PFSK-1 (cell line): Measurements from ENCODE around the gene SLC4A4.

ENCODE experiments used
- FOXP2 ChIP-seq: optimal IDR thresholded peaks from 2 replicates; pipeline ENCODE3; 2011; ENCODE audit warnings: borderline replicate concordance, control low read depth, inconsistent platforms; ENCODE audit not compliant: insufficient read depth; ENCODE audit errors: extremely low read length, extremely low read depth
- POLR2AphosphoS5 ChIP-seq: IDR thresholded peaks from 2 replicates; pipeline ENCODE4 v1.6.1; 2012; ENCODE audit warnings: low read depth, mild to moderate bottlenecking, control low read depth, low read length, moderate library complexity
- SIN3A ChIP-seq: IDR thresholded peaks from 2 replicates; pipeline ENCODE4 v1.6.1; 2012; ENCODE audit warnings: mild to moderate bottlenecking, low read length, moderate library complexity, borderline replicate concordance; ENCODE audit not compliant: insufficient read depth
- TAF1 ChIP-seq: IDR thresholded peaks from 2 replicates; pipeline ENCODE4 v1.6.1; 2012; ENCODE audit warnings: low read length, control low read depth, borderline replicate concordance; ENCODE audit not compliant: insufficient read depth
- TF ChIP-seq, protein P1 (sequence below), 2 experiments: IDR thresholded peaks; 2 replicates each; pipeline versions ENCODE4 v1.6.1 to v1.8.0; 2011 to 2012; ENCODE audit warnings: low read depth in 2 of 2, low read length in 2 of 2, control low read depth in 1 of 2, inconsistent platforms in 1 of 2, mild to moderate bottlenecking in 1 of 2, moderate library complexity in 1 of 2; ENCODE audit not compliant: insufficient read depth in 1 of 2

DNA sequence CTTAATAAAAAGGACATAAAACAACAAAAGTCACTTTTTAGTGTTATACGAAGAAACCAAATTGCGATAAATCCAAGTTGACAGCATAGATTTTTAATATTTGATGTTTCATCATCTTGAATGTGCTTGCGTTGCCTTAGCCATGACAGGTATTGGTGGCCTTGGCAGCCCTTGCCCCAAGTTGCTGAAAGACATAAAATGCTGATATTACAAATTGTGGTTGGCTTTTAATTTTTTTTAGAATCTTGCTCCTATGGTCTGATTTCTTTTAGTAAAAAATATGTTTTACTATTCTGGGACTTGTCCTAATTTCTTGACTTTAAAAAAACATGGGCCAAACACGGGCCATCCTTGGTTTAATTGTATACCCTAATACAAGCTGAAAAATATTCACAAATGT lies 122.6 kb downstream of the SLC4A4 start:
- TF ChIP-seq POLR2AphosphoS5 (no peak), TAF1 (no peak), SIN3A (no peak), FOXP2 (no peak)
- TF ChIP-seq, protein P1, sequence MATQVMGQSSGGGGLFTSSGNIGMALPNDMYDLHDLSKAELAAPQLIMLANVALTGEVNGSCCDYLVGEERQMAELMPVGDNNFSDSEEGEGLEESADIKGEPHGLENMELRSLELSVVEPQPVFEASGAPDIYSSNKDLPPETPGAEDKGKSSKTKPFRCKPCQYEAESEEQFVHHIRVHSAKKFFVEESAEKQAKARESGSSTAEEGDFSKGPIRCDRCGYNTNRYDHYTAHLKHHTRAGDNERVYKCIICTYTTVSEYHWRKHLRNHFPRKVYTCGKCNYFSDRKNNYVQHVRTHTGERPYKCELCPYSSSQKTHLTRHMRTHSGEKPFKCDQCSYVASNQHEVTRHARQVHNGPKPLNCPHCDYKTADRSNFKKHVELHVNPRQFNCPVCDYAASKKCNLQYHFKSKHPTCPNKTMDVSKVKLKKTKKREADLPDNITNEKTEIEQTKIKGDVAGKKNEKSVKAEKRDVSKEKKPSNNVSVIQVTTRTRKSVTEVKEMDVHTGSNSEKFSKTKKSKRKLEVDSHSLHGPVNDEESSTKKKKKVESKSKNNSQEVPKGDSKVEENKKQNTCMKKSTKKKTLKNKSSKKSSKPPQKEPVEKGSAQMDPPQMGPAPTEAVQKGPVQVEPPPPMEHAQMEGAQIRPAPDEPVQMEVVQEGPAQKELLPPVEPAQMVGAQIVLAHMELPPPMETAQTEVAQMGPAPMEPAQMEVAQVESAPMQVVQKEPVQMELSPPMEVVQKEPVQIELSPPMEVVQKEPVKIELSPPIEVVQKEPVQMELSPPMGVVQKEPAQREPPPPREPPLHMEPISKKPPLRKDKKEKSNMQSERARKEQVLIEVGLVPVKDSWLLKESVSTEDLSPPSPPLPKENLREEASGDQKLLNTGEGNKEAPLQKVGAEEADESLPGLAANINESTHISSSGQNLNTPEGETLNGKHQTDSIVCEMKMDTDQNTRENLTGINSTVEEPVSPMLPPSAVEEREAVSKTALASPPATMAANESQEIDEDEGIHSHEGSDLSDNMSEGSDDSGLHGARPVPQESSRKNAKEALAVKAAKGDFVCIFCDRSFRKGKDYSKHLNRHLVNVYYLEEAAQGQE (IDR thresholded peaks at IDR 0.05; ENCODE audit: insufficient read depth in 1 of 2, low read depth in 2 of 2, low read length in 2 of 2), result no peak
